HG03439 (cell line): ENCODE measurements around the gene KCNQ1.

Experiments used
- ATAC-seq: cut with Tn5 transposase; IDR thresholded peaks from one replicate; pipeline ENCODE4 v1.9.1; 2021; ENCODE audit warnings: mild to moderate bottlenecking, moderate library complexity; ENCODE audit not compliant: unreplicated experiment

The KCNQ1 gene

GRCh38 chr11:2691991-2692875 lies 247.4 kb downstream of the KCNQ1 start:
- no peak for ATAC-seq

- ATAC-seq: no peak
Observed at GRCh38 chr11:2693271-2694261, 248.8 kb downstream of the KCNQ1 start.

- ATAC-seq: no peak
Observed at GRCh38 chr11:2694495-2694894, 249.7 kb downstream of the KCNQ1 start.

- no peak for ATAC-seq
Observed at GRCh38 chr11:2694995-2695939, 250.5 kb downstream of the KCNQ1 start.

GRCh38 chr11:2696455-2696854 lies 251.6 kb downstream of the KCNQ1 start:
- ATAC-seq: no peak

- ATAC-seq: no peak
Observed at GRCh38 chr11:2697866-2698265, 253.1 kb downstream of the KCNQ1 start.

GRCh38 chr11:2698386-2699184 lies 253.8 kb downstream of the KCNQ1 start:
- no peak for ATAC-seq

GRCh38 chr11:2699185-2699530 lies 254.3 kb downstream of the KCNQ1 start:
- ATAC-seq: peak; percentile 7

GRCh38 chr11:2699531-2700414 lies 255.0 kb downstream of the KCNQ1 start, which contains the start of gene KCNQ1OT1:
Gene KCNQ1OT1 (minus strand): TSS chr11:2699994.
- ATAC-seq: peak; percentile 83

- ATAC-seq: peak; percentile 40
Observed at GRCh38 chr11:2700415-2701211, 255.8 kb downstream of the KCNQ1 start.

GRCh38 chr11:2701230-2701629 lies 256.4 kb downstream of the KCNQ1 start:
- ATAC-seq: no peak

GRCh38 chr11:2701898-2702434 lies 257.2 kb downstream of the KCNQ1 start:
- no peak for ATAC-seq

GRCh38 chr11:2702771-2703362 lies 258.1 kb downstream of the KCNQ1 start:
- ATAC-seq: no peak

GRCh38 chr11:2703363-2704141 lies 258.7 kb downstream of the KCNQ1 start:
- ATAC-seq: no peak

GRCh38 chr11:2704356-2704755 lies 259.5 kb downstream of the KCNQ1 start:
- ATAC-seq: no peak

- ATAC-seq: no peak
Observed at GRCh38 chr11:2704896-2705606, 260.2 kb downstream of the KCNQ1 start.
